HG03439 (cell line): ENCODE results near the gene REEP6.

Source experiments
- ATAC-seq: cut with Tn5 transposase; IDR thresholded peaks from one replicate; pipeline ENCODE4 v1.9.1; 2021; ENCODE audit warnings: mild to moderate bottlenecking, moderate library complexity; ENCODE audit not compliant: unreplicated experiment

REEP6 gene

DNA sequence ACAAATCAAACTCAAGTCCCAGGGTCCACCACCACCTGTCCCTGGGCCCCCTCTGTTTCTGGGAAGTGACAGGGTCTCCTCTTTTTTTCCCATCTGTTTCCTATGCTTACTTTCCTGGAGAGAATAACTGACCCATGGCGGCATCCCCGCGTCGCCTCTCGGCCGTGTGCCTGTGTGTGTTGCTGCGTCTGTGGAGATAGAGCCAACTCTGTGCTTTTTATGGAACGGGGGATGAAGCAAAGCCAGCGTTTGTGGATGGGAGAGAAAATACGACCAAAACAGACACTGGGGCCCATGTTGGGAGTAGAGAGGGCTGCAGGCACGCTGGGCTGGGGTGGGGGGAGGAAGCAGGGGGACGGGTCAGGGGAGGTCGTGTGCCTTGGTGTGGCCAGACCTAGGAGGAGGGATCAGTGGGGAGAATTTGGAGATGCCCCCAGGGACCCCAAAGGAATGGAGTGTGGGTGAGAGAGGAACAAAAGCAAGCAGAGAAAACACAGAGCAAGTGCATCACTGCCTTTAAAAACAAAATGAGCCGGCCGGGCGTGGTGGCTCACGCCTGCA is 49.5 kb downstream of the REEP6 start:
- no peak for ATAC-seq
